Measurements from ENCODE around the gene CISTR. TPM values are rescaled to one million over a fixed set of nuclear protein-coding genes. Genes with fewer than 3 reads are reported as not detected.

Gene CISTR
- total and polyA plus RNA-seq, 2 donors (not counting 1 experiment from before 2014, with no cell fraction given): not detected

- Histone ChIP-seq H3K36me3 (replicated peaks in 1 of 2; ENCODE audit: control extremely low read depth in 1 of 2, control insufficient read depth in 1 of 2, extremely low read depth in 1 of 2, insufficient read depth in 2 of 2, low read length in 1 of 2) (peaks cover 0 to 26% of the 10 kb centered on the region in 2 experiments), H3K27me3 (replicated peaks in 1 of 4; ENCODE audit: control extremely low read depth in 1 of 4, control insufficient read depth in 3 of 4, insufficient read depth in 4 of 4, low read length in 3 of 4) (peaks cover 0 to 14% (median 0%) of the 10 kb centered on the region in 4 experiments), H2AFZ (ENCODE audit: insufficient read depth, low read depth, low read length, poor library complexity, severe bottlenecking) (no peak overlapping the region), H3K9ac (ENCODE audit: low read length) (no peak overlapping the region), H3K27ac (ENCODE audit: low read length in 2 of 2) (no peak overlapping the region), H4K20me1 (ENCODE audit: control insufficient read depth, insufficient read depth, low read length, poor library complexity, severe bottlenecking) (no peaks in the 10 kb centered on the region), H3K79me2 (ENCODE audit: control insufficient read depth, insufficient read depth, low read length) (no peaks in the 10 kb centered on the region), H3K4me1 (ENCODE audit: control insufficient read depth in 2 of 2, insufficient read depth in 2 of 2, low read length in 2 of 2) (peaks cover 0 to 5% of the 10 kb centered on the region in 2 donors), H3K4me3 (ENCODE audit: control extremely low read depth in 1 of 5, extremely low read depth in 1 of 5, insufficient read depth in 1 of 5, low read depth in 2 of 5, low read length in 4 of 5) (no peak overlapping the region), H3K9me3 (ENCODE audit: control extremely low read depth in 1 of 3, control insufficient read depth in 2 of 3, insufficient read depth in 1 of 3, low read length in 2 of 3) (no peaks in the 10 kb centered on the region), H3K4me2 (replicated peaks; ENCODE audit: low read depth, low read length, poor library complexity, severe bottlenecking) (no peak overlapping the region)
- no peak overlapping the region for H3K4me3 Mint-ChIP-seq
- H3K27ac Mint-ChIP-seq: no peak overlapping the region
- TF ChIP-seq CTCF (IDR thresholded peaks at IDR 0.05): no peak
- no peak for TF ChIP-seq EZH2 (IDR thresholded peaks at IDR 0.05; ENCODE audit: borderline replicate concordance, insufficient read depth, low read depth, low read length, poor library complexity, severe bottlenecking)
- H3K9me3 Mint-ChIP-seq (ENCODE audit: insufficient read depth): no peaks in the 10 kb centered on the region
- POLR2A ChIA-PET: no interaction called here
- DNase-seq: no peak
- no peak for ATAC-seq (ENCODE audit: low read depth)
- intact Hi-C loops (cut with micrococcal nuclease): no loop called here
- 89% methylated on average over 5 of the region's 6 CpGs for WGBS (ENCODE audit: insufficient coverage)
- CTCF ChIA-PET: interaction anchor here (10.0 kb wide), 1 partner anchor 35 kb away, joined by 207 read pairs; no protein-coding TSS in a partner anchor
- H3K27me3 Mint-ChIP-seq: peaks cover 17% of the 10 kb centered on the region
- H3K4me1 Mint-ChIP-seq: peaks cover 3% of the 10 kb centered on the region
These were observed 41.7 kb downstream of the CISTR start for GRCh38 chr12:53710091-53710490.

- H3K27me3 Mint-ChIP-seq: peaks cover 18% of the 10 kb centered on the region
- POLR2A ChIA-PET: no interaction called here
- H3K4me2 ChIP-seq (replicated peaks; ENCODE audit: low read depth, low read length, poor library complexity, severe bottlenecking): no peak overlapping the region
- no peak overlapping the region for H3K27ac ChIP-seq (ENCODE audit: low read length in 2 of 2)
- TF ChIP-seq CTCF (IDR thresholded peaks at IDR 0.05) (no peak), EZH2 (IDR thresholded peaks at IDR 0.05; ENCODE audit: borderline replicate concordance, insufficient read depth, low read depth, low read length, poor library complexity, severe bottlenecking) (no peak)
- H3K36me3 ChIP-seq (replicated peaks in 1 of 2; ENCODE audit: control extremely low read depth in 1 of 2, control insufficient read depth in 1 of 2, extremely low read depth in 1 of 2, insufficient read depth in 2 of 2, low read length in 1 of 2): peaks cover 0 to 22% of the 10 kb centered on the region in 2 experiments
- peaks cover 0 to 5% of the 10 kb centered on the region in 2 donors for H3K4me1 ChIP-seq (ENCODE audit: control insufficient read depth in 2 of 2, insufficient read depth in 2 of 2, low read length in 2 of 2)
- CTCF ChIA-PET: interaction anchor here (10.0 kb wide), 1 partner anchor 35 kb away, joined by 207 read pairs; no protein-coding TSS in a partner anchor
- DNase-seq (no peak), ATAC-seq (ENCODE audit: low read depth) (no peak)
- peaks cover 3% of the 10 kb centered on the region for H3K4me1 Mint-ChIP-seq
- H3K4me3 ChIP-seq (ENCODE audit: control extremely low read depth in 1 of 5, extremely low read depth in 1 of 5, insufficient read depth in 1 of 5, low read depth in 2 of 5, low read length in 4 of 5): no peak overlapping the region
- H3K27ac Mint-ChIP-seq: no peak overlapping the region
- H3K9ac ChIP-seq (ENCODE audit: low read length): no peak overlapping the region
- H3K27me3 ChIP-seq (replicated peaks in 1 of 4; ENCODE audit: control extremely low read depth in 1 of 4, control insufficient read depth in 3 of 4, insufficient read depth in 4 of 4, low read length in 3 of 4): peaks cover 0 to 15% (median 0%) of the 10 kb centered on the region in 4 experiments
- H3K9me3 ChIP-seq (ENCODE audit: control extremely low read depth in 1 of 3, control insufficient read depth in 2 of 3, insufficient read depth in 1 of 3, low read length in 2 of 3): no peaks in the 10 kb centered on the region
- no peaks in the 10 kb centered on the region for H4K20me1 ChIP-seq (ENCODE audit: control insufficient read depth, insufficient read depth, low read length, poor library complexity, severe bottlenecking)
- H3K9me3 Mint-ChIP-seq (ENCODE audit: insufficient read depth): no peaks in the 10 kb centered on the region
- H2AFZ ChIP-seq (ENCODE audit: insufficient read depth, low read depth, low read length, poor library complexity, severe bottlenecking): no peak overlapping the region
- no peaks in the 10 kb centered on the region for H3K79me2 ChIP-seq (ENCODE audit: control insufficient read depth, insufficient read depth, low read length)
- 88% methylated on average over 1 of the region's 4 CpGs for WGBS (ENCODE audit: insufficient coverage)
- intact Hi-C loops (cut with micrococcal nuclease): no loop called here
- H3K4me3 Mint-ChIP-seq: no peak overlapping the region
These were observed 42.1 kb downstream of the CISTR start for GRCh38 chr12:53709671-53710070.

All from B cell (primary cell).